Adrenal gland (tissue), 5 donors: ENCODE measurements around the gene MLANA.

Source experiments
- POLR2A ChIP-seq, 2 donors: fragments of 450-650 bp; IDR thresholded peaks; one replicate each; pipeline ENCODE4 v1.6.1; 2017; ENCODE audit warnings: antibody characterized with exemption in 2 of 2, mild to moderate bottlenecking in 2 of 2, moderate library complexity in 1 of 2
- TF ChIP-seq, protein P1 (sequence below), 6 experiments: fragments of 450-650 bp in 4 of 6; fragments of 200-600 bp in 2 of 6; sonication (generic) in 1 of 6; IDR thresholded peaks; 1 replicate in 5 of 6; 2 replicates in 1 of 6; pipeline versions ENCODE4 v1.5.1 to v1.8.0; 2016 to 2021; ENCODE audit warnings: antibody characterized with exemption in 6 of 6, mild to moderate bottlenecking in 2 of 6, moderate library complexity in 1 of 6
- donor health status: DM: no; HTN: no; CAD: no.

DNA sequence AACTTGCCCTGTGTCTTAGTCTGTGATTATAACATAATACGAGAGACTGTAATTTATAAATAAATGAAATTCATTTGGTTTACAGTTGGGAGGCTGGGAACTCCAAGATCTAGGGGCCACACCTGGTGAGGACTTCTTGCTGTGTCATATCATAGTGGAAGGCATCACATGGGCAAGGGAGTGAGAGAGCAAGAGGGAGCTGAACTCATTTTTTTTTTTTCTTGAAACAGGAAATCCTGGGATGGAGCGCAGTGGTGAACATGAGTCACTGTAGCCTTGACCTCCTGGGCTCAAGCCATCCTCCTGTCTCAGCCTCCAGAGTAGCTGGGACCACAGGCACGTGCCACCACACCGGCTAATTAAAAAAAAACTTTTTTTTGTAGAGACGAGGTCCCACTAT is 7.2 kb downstream of the MLANA start:
- TF ChIP-seq, protein P1, sequence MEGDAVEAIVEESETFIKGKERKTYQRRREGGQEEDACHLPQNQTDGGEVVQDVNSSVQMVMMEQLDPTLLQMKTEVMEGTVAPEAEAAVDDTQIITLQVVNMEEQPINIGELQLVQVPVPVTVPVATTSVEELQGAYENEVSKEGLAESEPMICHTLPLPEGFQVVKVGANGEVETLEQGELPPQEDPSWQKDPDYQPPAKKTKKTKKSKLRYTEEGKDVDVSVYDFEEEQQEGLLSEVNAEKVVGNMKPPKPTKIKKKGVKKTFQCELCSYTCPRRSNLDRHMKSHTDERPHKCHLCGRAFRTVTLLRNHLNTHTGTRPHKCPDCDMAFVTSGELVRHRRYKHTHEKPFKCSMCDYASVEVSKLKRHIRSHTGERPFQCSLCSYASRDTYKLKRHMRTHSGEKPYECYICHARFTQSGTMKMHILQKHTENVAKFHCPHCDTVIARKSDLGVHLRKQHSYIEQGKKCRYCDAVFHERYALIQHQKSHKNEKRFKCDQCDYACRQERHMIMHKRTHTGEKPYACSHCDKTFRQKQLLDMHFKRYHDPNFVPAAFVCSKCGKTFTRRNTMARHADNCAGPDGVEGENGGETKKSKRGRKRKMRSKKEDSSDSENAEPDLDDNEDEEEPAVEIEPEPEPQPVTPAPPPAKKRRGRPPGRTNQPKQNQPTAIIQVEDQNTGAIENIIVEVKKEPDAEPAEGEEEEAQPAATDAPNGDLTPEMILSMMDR (IDR thresholded peaks at IDR 0.05): no peak
- no peak for TF ChIP-seq POLR2A (IDR thresholded peaks at IDR 0.05)
